CD4-positive, alpha-beta T cell treated with Interleukin-6 for 4 hours (primary cell): ENCODE data around the gene REXO4.

Experiments
- DNase-seq: peaks from one replicate; pipeline ENCODE4 v3.0.0-alpha.2; 2020; ENCODE audit warnings: mixed read lengths

REXO4 gene

DNA sequence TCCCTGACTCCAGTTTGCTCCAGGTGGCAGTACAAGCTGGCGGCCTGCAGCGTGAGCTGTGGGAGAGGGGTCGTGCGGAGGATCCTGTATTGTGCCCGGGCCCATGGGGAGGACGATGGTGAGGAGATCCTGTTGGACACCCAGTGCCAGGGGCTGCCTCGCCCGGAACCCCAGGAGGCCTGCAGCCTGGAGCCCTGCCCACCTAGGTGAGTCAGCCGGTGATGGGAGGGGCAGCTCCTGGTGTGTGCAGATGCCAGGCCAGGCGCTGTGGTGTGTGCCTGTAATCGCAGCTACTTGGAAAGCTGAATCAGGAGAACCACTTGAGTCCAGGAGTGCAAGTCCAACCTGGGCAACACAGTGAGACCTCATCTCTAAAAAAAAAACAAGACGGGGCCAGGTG lies 31.9 kb upstream of the REXO4 start:
- DNase-seq: no peak

DNA sequence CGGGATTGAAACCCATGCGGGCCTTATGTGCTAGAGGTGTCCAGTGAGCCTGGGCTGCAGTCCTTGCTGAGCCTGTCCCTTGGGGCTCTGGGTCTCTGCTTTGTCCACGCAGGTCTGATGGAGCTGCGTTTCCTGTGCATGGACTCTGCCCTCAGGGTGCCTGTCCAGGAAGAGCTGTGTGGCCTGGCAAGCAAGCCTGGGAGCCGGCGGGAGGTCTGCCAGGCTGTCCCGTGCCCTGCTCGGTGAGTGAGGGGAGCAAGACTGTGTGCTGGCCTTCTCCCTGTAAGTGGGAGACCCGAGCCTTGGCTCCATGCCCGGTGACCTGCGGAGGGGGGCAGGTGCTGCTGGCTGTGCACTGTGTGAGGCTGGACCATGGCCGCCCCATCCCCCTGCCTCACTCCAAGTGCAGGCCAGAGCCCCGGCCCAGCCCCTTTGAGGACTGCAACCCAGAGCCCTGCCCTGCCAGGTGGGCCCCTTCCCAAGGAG lies 30.7 kb upstream of the REXO4 start:
- DNase-seq: no peak

DNA sequence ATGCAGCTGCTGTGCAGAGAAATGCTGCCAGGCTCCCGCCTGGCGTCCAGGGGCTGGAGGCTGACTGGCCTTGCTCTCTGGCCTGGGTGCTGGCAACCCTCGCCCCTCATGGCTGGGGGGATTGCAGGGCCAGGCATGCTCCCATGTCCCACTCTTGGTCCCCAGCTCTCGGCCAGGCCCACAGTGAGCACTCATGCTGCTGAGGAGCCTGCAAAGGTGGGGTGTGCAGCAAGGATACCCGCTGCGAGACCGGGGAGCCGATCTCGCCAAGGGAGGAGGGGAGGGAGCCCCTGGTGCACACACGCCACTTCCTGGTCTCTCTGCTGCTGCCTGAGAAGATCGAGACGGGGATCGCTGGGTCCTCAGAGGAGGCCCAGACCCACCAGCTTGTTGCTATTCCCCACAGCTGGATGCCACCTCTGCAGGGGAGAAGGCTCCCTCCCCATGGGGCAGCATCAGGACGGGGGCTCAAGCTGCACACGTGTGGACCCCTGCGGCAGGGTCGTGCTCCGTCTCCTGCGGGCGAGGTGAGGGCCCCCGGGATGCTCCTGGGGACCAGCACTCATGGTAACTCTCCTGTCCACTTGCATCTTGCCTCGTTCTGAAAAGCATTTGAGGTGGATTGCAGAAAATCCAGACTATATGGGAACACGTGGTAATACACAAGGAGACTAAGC lies 27.6 kb upstream of the REXO4 start:
- DNase-seq: no peak

DNA sequence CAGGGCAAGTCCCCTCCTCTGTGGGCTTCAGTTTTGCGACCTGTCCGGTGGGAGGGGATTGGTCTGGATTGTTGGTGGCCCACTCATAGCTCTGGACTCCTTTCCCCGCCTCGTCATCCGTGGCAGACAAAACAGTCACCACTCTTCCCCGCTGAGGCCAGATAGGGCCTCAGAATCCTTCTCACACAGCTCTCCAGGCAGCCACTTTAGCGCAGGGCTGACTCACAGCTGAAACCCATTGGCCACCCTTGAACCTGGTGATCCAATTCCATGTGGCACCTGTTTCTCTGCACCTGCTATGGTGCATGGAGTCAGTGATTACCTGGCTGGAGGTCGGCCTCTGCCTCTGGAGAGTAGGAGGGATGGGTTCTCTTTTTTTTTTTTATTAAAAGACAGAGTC lies 26.2 kb upstream of the REXO4 start:
- no peak for DNase-seq

DNA sequence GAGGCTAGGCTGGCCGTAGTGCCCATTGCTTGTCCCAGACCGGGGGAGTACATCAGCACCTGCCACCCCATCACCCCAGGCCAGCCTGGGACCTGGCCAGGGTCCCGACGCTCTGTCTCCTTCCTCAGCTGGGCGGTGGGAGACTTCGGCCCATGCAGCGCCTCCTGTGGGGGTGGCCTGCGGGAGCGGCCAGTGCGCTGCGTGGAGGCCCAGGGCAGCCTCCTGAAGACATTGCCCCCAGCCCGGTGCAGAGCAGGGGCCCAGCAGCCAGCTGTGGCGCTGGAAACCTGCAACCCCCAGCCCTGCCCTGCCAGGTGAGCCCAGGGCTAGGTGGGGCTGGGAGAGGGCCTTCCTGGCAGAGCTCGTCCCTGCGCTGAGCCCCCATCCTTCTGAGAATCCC lies 25.4 kb upstream of the REXO4 start:
- no peak for DNase-seq

DNA sequence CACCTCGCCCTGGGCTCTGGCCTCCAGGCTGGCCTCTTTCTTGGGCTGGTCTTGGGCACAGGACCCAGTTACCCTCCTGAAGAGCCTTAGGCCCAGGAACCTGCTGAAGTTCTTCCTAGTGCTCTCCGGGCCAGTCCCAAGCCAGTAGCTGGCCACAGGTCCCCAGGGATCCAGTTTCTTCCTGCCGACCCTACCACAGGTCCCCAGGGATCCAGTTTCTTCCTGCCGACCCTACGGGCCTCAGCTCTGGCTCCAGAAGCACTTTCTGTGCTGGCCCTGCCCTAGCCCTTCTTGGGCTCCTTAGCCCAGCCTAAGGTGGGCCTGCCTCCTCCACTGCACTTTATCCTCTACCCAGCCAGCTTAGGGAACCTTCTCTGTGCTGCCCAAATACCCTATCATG lies 23.8 kb upstream of the REXO4 start:
- DNase-seq: no peak

DNA sequence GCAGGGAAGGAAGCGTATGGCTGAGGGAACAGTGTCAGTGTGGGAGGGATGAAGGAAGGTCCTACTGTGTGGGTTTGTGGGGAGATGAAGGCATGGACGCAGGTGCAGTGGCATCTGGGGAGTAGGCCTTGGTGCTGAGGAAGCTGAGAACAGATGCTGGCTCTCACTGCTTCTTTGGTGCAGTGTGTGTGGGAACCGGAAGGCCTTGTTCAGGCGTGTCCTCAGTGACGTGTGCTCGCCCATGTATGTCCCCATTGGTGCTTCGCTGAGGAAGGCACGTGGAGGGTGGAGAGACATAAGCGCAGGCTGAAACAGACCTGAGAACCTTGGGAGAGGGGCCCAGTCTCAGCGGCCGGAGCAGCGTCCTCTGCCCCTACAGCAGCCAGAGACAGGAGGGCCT lies 23.1 kb upstream of the REXO4 start:
- no peak for DNase-seq

DNA sequence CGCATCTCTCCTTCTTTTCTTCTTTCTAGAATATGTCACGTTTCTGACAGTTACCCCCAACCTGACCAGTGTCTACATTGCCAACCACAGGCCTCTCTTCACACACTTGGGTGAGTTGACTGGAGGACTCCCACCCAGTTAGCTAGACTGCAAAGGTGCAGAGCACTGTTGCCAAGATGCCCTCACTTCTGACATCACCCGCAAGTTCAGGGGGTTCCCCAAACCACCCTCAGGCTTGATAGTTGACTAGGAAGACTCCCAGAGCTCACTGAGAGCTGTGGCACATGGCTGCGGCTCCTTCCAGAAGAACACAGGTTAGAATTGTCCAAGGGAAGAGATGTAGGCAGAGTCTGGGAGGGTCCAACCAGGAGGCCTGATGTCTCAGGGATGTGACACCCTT lies 21.5 kb upstream of the REXO4 start:
- DNase-seq: no peak

DNA sequence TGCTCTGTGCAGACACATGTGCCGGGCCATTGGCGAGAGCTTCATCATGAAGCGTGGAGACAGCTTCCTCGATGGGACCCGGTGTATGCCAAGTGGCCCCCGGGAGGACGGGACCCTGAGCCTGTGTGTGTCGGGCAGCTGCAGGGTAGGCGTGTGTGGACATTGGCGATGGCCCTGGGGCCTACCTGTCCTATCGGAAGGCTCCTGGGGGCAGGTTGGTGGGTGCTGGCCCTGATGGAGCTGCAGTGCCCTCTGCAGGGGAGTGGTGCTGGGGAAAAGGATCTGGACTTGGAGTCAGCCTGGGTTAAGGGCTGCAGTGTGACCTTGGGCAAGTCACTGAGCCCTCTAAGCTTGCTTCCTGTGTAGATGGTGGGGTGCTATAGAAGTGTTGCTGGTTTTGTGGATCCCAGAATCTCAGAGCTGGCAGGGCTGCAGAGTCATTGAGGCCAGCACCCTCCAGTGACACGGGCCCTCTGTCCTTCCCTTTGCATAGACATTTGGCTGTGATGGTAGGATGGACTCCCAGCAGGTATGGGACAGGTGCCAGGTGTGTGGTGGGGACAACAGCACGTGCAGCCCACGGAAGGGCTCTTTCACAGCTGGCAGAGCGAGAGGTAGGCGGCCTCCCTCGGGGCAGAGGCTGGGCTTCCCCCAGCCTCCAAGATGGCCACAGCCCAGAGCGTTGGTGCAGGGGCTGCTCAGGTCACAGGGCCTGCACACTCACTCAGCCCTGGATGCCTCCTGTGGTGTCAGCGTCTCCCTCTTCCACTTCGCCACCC lies 20.1 kb upstream of the REXO4 start:
- no peak for DNase-seq

DNA sequence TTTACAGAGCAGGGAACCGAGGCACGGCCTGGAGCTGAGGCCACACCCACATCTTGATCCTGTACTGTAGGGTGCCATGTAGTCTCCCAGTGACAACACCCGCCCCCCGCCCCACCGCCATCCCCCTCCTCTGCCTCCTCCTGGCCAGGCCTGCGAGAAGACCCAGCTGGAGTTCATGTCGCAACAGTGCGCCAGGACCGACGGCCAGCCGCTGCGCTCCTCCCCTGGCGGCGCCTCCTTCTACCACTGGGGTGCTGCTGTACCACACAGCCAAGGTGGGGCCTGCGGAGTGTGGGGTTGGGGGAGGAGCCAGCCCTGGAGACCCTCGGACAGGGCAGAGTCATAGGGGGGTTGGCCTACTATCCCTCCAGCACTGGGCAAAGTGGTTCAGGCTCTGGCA lies 18.9 kb upstream of the REXO4 start:
- DNase-seq: no peak

DNA sequence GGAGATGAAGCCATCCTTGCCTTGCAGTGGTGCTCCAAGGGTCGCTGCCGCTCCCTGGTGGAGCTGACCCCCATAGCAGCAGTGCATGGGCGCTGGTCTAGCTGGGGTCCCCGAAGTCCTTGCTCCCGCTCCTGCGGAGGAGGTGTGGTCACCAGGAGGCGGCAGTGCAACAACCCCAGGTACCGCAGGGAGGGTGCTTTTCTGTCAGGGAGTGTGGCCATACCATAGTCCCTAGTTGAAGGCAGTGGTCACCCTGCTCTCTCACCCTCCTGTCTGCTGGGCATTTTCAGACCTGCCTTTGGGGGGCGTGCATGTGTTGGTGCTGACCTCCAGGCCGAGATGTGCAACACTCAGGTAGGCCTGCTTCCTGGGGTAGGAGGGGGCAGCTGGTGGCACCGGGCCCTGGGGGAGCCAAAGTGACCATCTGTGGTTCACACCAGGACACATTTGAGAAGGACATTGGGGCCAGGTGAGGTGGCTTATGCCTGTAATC lies 15.6 kb upstream of the REXO4 start:
- no peak for DNase-seq

DNA sequence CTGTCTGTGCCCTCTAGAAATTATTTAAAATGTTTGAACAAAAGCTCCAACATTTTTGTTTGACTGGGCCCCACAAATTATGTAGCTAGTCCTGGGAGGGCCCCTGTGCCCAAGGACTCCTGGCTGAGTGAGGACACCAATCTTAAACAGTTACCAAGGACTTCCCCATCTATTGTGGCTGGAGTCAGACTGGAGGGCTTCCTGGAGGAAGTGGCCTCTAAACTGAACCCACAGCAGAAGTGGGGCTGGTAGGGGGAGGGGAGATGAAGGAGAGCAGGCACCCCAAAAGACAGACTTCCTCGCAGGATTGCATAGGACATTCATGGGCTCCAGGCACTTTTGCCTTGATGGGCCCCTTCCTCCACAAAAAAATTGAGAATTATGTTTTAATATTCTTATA lies 12.4 kb upstream of the REXO4 start:
- no peak for DNase-seq

DNA sequence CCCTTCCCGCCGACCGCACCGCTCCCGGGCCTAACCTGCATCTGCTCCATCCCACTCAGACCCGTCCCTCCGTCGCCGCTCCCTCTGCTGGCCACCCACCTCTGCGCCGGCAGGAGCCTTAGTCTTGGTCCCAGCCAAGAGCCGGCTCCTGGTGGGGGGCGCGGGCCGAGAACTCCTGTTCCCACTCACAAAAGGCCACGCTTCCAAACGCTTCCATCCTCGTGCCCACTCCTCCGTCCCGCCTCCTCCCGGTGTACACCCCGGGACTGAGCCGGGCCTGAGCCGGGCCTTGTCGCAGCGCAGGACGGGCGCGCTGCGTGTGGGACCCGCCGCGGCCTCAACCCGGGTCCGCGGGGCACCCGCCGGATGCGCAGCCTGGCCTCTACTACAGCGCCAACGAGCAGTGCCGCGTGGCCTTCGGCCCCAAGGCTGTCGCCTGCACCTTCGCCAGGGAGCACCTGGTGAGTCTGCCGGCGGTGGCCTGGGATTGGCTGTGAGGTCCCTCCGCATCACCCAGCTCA lies 11.9 kb upstream of the REXO4 start:
- peak; percentile 24 for DNase-seq

DNA sequence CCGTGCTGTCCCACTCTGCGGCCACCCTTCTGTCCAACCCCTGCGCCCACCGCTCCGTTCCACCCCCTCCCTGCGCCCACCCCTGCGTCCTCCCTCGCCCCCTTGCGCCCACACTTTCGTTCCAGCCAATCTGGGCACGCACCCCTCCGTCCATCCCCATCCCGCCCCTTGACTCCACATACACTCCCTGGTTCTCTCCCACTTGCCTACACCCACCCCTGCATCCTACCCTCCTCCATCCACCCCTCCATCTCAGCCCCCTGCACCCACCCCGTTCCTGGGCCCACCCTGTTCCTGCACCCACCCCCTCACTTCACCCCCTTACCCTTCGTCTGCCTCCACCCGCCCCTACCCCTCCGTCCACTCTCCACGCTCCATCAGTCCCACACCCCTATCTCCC lies 11.4 kb upstream of the REXO4 start:
- DNase-seq: no peak

DNA sequence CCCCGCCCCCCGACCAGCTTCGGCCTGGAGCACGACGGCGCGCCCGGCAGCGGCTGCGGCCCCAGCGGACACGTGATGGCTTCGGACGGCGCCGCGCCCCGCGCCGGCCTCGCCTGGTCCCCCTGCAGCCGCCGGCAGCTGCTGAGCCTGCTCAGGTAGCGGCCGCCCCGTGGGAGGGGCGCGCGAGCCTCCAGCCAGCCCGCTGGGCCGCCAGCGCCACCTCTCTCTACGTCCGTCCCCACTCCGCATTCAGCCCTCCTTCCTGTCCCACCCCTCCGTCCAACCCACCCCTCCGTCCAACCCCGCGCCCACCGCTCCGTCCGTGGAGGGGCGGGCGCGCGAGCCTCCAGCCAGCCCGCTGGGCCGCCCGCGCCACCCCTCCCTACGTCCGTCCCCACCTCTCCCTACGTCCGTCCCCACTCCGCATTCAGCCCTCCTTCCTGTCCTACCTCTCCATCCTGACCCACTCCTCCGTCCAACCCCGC lies 10.8 kb upstream of the REXO4 start:
- DNase-seq: no peak

DNA sequence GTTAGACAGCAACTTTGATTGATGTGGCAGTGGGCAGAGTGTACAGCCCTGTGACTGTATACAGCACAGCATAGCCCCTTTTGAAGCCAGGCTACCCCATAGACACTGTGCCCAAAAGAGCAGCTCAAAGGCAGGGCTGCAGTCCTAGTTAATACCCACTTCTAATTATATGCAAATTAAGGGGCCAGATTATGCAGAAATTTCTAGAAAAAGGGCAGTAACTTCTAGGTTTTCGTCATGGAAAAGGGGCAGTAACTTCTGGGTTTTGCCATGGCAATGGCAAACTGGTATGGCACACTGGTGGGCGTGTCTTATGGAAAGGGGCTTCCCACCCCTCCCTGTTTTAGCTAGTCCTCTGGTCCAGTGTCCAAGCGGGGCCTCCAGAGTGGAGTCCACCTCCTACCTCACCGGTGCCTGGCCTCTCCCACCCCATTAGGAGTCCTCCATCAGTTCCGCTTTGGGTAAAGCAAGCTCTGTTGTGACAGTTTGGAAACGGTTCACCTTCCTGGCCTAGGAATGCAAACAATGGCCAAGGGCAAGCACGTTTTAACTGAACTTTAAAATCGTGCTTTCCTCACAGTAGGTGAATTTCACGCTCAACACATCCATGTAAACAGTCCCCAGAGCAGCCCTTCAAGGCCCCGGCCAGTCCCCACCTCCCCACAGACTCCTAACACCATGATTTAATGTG lies 10.0 kb upstream of the REXO4 start:
- DNase-seq: no peak

DNA sequence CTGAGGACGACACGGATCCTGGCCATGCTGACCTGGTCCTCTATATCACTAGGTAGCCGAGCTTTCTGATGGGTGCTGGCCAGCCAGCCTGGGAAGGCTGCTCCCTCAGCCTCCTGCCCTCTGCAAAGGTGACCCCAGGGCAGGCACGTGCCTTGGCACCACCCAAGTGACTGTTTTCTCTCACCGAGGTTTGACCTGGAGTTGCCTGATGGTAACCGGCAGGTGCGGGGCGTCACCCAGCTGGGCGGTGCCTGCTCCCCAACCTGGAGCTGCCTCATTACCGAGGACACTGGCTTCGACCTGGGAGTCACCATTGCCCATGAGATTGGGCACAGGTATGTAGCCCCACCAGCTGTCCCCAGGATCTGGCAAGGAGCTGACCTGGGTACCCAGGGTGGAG lies 8.2 kb upstream of the REXO4 start:
- no peak for DNase-seq

DNA sequence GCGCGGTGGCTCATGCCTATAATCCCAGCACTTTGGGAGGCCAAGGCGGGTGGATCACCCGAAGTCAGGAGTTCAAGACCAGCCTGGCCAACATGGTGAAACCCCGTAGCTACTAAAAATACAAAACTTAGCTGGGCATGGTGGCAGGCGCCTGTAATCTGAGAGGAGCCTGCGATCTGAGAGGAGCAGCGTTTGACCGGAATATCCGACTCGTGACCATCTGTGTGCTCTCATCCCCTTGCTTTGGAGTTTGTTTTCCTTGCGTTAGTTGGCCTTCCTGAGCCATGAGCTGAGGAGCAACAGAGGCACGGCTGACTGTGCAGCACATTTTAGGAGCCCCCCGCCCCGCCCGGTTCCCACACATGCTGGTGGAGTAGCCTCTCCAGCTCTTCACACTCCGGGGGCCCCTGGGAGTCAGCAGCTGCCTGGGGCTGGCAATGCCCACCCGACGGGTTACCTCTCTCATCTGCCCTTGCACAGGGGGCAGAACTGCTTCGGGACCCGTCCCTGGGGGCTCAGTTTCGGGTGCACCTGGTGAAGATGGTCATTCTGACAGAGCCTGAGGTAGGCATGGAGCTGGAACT lies 7.3 kb upstream of the REXO4 start:
- no peak for DNase-seq

DNA sequence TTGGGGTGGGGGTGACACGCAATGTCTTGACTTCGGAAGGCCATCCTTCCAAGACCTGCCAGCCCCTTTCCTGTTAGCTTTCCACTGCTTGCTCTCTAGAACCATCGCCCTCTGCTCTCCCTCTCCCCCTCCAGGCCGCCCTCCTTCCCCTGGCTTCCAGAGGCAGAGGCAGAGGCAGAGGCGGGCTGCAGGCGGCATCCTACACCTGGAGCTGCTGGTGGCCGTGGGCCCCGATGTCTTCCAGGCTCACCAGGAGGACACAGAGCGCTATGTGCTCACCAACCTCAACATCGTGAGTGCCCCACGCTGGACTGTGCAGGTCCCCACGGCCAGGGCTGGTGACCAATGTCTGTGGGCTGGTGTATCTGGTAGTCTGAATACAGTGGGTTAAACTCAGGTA lies 6.4 kb upstream of the REXO4 start:
- DNase-seq: no peak

DNA sequence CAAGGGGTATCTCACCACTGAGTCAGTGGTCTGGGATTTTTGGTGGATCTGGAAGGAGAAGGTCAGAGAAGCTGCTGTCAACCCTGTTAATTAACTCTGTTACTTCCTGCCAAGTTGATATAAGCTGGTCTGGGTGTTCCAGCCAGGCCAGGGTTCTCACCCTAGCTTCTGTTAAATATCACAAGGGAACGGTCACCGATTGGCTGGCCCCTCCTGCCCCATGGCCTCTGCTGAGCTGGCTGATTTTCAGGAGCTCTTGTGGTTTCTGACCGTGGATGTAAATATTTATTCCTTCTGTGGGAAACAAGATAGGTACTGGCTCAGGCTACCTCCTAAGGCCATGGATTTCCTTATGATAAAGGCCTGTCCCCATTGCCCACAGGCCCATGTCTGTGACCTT lies 5.4 kb upstream of the REXO4 start:
- DNase-seq: no peak

DNA sequence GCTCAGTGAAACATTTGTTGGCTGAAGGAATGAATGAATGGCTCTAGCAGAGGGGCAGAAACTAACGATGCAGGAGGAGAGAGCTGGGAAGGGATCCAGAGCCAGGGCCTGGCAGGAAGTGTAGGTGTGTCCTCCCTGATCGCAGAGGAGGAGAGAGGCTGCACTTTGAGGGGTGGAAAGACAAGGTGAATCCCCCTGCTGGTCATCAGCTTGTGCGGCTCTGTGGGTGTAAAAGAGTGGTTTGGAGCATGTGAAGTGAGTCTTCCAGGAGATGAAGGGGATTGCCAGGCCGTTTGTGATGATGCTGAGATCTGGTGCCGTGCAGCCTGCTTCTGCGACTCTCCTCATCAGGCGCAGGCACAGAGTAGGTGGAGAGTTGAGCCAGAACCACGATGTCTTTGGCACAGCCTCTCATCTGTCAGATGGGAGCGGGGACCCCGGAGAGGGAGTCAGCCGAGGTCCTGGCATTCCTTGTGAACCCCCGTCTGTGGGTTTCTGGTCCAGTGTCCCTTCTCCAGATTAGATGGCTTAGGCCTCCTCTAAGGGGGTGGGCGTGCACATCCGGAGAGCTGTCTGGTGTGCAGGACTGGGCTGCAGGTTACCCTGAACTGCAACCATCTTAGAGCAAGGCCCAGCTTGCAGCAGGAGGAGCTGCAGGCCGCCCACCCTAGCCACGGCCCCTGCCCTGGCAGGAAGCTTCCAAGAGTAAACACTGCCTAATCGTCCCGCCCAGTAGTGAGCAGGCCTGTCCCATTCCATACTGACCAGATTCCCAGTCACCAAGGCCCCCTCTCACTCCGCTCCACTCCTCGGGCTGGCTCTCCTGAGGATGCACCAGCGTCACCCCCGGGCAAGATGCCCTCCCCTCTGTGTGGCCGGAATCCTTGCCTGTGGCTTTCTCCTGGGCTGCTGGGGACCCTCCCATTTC lies 4.1 kb upstream of the REXO4 start, which contains the start of gene ADAMTS13:
Gene ADAMTS13, plus strand, starts transcription at position 753 of the 928 bp plus-strand sequence. Its CDS starts 77 bp downstream, at position 830.
- no peak for DNase-seq

DNA sequence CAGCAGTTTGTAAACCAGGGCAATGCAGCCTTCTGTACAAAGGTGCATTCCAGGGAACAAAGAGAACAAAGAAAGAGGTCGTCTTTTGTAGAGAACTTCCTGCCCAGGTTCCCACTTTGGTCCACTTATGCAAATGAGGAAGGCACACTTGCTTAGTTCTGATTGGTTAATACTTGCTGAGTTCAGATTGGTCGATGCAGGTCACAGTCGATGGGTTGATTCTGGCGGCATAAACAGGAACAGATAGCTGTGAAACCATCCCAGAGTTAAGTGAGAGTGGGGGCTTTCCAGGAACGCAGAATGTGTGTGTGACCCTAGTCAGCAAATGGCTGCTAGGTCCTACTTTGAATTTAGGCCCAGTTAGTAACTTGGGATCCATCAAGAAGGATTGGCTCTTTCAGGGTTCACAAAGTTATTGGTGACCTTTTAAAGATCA lies 2.6 kb upstream of the REXO4 start:
- no peak for DNase-seq
